Activated CD8-positive, alpha-beta memory T cell treated with anti-CD3 and anti-CD28 coated beads, Interleukin-2, amount 50 U/mL, for 4 hours (primary cell): ENCODE results near the gene TNNI3.
A peak's percentile ranks its signal among the peaks of the same experiment; 100 is the strongest.
"Not testable (repeated sequence)": the region's sequence is repeated elsewhere in the genome, so short reads cannot be mapped to it uniquely, and the experiment has no call there.

Experiments
- DNase-seq: peaks from one replicate; pipeline ENCODE4 v3.0.0-alpha.2; 2020

TNNI3 gene

GRCh38 chr19:55172741-55173140 is 15.2 kb upstream of the TNNI3 start:
- DNase-seq, result no peak

DNA sequence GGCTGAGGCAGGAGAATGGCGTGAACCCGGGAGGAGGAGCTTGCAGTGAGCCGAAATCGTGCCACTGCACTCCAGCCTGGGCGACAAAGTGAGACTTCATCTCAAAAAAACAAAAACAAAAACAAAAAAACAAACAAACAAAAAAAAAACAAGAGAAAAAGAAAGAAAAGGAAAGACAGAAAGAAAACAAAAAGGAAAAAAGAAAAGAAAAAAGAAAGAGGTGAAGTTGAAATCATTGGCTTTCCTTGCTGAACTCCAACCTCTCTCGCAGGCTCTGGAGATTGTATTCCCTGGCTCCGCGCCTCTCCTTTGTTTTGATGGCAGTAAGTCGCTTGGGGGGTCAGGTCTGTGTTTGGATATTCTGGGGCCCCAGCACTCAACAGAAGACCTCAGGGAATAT is 14.8 kb upstream of the TNNI3 start:
- DNase-seq, result not testable (repeated sequence)

DNA sequence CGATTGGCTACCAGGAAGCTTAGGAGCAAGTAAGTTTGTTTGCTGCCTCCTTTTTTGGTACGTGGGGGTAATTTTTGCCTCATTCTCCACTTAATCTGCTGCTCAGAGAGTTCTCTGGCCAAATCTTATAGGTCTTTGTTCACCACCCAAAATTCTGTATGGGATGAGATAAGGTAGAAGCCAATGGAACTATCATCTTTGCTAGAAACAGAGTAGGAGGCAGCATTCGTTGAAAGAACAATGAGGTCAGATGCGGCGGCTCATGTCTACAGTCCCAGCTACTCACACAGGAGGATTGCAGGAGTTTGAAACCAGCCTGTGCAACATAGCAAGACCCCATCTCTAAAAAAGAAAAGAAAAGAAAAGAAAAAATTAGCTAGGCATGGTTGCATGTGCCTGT is 13.9 kb upstream of the TNNI3 start:
- DNase-seq, result no peak

GRCh38 chr19:55169136-55169535 is 11.6 kb upstream of the TNNI3 start:
- no peak for DNase-seq

DNA sequence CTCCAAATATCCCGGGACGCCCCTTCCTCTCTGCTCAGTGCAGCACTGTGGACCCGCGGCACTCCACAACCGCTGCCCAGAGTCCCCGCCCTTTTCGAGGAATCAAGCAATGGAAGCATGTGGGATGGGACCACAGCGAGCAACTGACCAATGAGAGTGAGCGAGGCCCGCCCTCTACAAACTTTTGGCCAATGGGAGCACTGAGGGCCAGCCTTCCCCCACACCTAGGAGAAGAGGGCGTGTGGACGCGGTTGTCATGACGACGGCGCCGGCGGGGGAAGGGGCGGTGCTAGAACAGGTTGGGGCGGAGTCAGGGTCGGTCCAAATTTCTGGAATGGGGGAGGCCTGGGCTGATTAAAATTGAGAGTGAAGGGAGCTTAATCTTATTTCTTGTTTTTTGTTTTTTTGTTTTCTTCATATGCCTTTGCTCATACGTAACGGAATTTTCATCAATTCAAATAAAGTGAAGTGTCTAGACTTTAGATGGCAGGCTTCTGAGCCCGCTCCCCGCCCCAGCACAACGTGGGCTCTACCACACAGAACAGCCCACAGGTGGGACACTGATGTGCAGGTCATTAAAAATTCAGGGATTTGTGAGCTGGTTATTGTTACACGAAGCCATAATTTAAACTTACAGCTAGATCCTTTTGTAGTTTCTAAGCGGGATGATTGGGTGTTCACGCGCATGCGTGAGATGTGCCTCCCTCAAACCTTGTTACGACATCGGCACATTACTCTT is 9.2 kb upstream of the TNNI3 start, which contains the start of gene DNAAF3:
TSS of gene DNAAF3 (minus strand) at position 84 of the 739 bp plus-strand sequence. CDS start 200 bp downstream, outside the sequence.
- peak; percentile 44 for DNase-seq

GRCh38 chr19:55165952-55166529 is 8.5 kb upstream of the TNNI3 start:
- DNase-seq, result peak; percentile 50

GRCh38 chr19:55161571-55162322 is 4.2 kb upstream of the TNNI3 start:
- no peak for DNase-seq

- DNase-seq, result no peak
Observed at GRCh38 chr19:55160986-55161365, 3.4 kb upstream of the TNNI3 start.

GRCh38 chr19:55160128-55160985 is 2.8 kb upstream of the TNNI3 start:
- peak; percentile 81 for DNase-seq

DNA sequence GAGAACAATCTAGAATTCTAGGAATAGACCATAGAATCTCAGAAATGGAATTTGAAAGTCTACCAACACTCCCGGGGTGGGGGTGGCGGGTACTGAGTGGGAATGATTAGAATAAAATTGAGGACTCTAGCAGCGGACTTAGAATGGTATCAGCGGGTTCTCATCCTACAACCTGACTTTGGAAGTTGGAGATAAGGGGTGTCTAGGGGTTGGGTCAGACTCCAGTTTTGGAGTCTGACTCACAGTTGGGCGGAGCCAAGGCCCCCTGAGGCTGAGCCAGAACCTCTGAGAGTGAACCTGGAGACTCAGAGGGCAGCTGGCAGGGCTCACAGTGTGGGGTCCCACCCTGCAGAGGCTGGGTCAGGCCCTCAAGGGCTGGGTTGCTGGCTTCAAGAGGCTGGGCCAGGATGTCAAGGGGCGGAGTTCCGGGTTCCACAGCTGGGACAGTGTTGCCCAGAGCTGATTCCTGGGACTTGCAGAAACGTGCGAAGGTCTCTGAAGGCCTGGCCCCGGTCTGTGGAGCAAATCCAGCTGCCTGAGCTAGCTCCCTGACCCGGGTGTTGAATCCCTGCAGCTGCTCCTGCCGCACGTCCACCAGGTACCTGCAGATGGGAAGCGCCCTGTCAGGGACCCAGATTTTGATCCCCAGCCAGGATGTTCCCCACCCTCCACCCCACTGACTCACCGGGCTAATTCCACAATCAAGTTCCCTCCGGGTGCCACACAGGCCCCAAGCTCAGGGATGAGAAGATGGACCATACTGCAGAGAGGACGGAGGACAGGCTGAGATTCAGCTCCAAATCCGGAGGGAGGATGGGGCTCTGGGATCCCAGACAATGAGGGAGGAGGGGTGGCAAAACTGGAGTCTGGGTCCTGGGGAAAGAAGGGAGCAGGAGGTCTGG is 1.6 kb upstream of the TNNI3 start:
- DNase-seq, result no peak

DNA sequence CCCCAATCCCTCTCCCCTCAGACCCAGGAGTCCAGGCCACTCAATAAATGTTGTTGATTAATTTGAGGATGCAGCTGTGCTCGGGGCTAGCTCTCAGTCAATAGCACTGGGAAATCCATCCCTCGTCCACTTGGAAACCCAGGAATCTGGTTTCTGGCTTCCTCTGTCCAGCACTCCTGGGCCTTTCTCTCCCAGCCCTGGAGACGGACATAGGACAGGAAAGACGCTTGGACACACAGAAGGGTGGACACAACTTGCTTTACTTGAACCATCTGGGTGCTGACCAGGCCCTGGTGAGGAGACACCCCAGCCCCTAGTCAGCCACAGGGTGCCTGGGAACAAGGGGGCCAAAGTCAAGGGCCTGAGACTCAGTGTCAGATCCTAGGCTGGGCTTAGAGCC is 891 bp upstream of the TNNI3 start:
- no peak for DNase-seq

DNA sequence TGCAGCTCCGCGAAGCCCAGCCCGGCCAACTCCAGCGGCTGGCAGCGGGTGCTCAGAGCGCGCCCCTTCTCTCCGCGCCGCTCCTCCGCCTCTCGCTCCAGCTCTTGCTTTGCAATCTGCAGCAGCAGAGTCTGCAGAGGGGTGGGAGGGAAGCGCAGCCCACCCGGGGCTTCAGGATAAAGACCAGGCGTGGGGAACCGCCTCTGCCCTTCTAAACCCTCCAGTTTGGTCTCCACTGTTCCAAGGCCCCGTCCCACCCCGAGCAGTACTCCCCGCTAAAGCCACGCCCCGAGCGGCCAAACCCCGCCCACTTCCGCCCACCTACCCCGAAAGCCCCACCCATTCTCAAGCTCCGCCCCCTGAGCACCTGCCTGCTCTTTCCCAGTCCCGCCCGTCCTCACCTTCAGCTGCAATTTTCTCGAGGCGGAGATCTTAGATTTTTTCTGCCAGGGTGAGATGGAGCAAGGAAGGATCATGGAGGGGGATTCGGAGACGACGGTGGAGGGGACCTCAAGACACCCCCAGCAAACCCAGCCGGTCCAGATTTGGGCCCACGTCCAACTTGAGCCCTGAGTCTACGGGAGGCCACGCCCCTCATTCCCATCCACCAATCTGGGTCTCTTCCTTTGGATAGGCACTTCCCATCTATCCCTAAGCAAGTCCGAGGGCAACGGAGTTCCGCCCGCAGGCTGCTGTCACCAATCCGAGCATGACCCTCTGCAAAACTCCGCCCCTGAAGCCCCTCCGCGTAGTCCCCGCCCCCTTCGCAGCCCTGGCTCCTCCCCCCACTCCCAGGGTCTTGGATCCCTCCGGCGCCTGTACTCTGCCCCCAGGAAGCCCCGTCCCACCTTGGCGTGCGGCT is 1.1 kb downstream of the TNNI3 start:
- no peak for DNase-seq

DNA sequence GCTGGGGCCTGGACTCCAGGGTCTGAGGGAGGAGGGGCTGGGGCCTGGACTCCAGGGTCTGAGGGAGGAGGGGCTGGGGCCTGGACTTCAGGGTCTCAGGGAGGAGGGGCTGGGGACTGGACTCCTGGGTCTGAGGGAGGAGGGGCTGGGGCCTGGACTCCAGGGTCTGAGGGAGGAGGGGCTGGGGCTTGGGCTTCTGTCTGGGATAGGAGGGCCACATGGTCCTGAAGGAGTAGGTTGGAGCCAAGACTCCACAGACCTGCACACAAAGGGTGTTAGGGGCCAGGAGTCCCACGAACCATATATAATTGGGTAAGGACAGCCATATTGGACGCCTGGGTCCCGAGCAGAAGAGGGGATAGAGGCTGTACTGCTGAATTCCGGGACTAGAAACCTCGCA is 1.7 kb downstream of the TNNI3 start:
- not testable (repeated sequence) for DNase-seq

DNA sequence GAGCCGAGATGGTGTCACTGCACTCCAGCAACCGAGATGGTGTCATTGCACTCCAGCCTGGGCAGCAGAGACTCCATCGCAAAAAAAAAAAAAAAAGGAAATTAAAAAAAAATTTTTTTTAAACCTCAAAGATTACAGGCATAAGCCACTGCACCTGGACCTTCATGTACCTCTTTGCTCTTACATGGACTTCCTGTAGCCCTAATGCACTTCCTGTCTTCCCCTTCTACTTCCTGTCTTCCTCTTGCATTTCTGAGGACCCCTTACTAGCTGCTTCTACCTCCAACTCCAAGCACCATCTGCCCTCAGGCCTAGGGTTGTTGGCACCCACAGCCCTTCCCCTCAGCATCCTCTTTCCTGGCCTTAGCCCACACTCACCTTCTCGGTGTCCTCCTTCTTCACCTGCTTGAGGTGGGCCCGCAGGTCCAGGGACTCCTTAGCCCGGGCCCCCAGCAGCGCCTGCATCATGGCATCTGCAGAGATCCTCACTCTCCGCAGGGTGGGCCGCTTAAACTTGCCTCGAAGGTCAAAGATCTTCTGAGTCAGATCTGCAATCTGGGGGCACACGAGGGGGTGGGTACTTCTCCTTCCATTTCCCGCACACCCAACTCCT is 3.8 kb downstream of the TNNI3 start:
- DNase-seq, result no peak

DNA sequence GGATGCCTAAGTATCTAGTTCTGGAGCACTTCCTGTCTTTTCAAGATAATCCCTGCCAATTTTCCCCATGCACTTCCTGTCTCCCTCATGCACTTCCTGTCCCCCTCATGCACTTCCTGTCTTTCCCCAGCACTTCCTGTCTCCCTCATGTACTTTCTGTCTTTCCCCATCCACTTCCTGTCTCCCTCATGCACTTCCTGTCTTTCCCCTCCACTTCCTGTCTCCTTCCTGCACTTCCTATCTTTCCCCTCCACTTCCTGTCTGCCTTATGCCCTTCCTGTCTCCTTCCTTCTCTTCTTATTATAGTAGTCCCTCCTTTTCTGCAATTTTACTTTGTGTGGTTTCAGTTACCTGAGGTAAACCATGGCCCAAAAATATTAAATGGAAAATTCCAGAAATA is 5.5 kb downstream of the TNNI3 start:
- no peak for DNase-seq

- DNase-seq, result no peak
Observed at GRCh38 chr19:55149078-55150003, 8.2 kb downstream of the TNNI3 start, which contains the start of gene TNNT1. TNNT1 (minus strand) TSS chr19:55149206; CDS start chr19:55147157, 2,049 bp downstream.

DNA sequence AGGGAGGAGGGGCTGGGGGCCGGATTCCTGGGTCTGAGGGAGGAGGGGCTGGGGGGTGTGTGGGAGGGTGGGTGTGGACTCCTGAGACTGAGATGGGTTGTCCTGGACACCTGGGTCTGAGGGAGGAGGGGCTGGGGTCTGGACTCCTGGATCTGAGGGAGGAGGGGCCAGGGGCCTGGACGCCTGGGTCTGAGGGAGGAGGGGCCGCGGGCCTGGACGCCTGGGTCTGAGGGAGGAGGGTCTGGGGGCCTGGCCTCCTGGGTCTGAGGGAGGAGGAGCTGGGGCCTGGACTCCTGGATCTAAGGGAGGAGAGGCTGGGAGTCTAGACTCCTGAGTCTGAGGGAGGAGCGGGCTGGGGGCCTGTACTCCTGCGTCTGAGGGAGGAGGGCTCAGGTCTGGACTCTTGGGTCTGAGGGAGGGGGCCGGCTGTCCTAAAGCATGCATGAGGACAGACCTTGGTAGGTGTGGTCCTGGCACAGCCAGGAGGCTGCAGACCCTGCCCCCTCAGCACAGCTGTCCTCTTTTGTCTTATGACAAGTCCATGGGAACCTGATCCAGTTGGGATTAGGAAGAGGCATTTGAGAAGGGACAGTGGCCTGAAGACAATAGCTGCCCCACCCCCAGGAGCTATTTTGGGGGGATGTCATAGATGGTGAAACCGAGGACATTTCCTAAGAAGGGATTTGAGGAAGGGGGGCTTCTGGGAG is 9.8 kb downstream of the TNNI3 start:
- DNase-seq, result no peak

- no peak for DNase-seq
Observed at GRCh38 chr19:55146705-55147273, 10.7 kb downstream of the TNNI3 start.
